ENCODE measurements around the gene OTUD7B.
"Not testable (repeated sequence)": the region's sequence is repeated elsewhere in the genome, so short reads cannot be mapped to it uniquely, and the experiment has no call there.

Gene OTUD7B

GRCh38 chr1:150010393-150011115 is at the start of gene OTUD7B:
OTUD7B (minus strand) TSS chr1:150010726; CDS start chr1:149977510, 33,216 bp downstream.
- DNase-seq (ENCODE audit: low read depth) = peak; percentile 89

GRCh38 chr1:150060260-150060659 is 49.7 kb upstream of the OTUD7B start:
- no peak for DNase-seq (ENCODE audit: low read depth)

GRCh38 chr1:150056407-150056806 is 45.9 kb upstream of the OTUD7B start:
- no peak for DNase-seq (ENCODE audit: low read depth)

GRCh38 chr1:150055507-150055906 is 45.0 kb upstream of the OTUD7B start:
- DNase-seq (ENCODE audit: low read depth) = not testable (repeated sequence)

GRCh38 chr1:150053926-150054325 is 43.4 kb upstream of the OTUD7B start:
- no peak for DNase-seq (ENCODE audit: low read depth)

- DNase-seq (ENCODE audit: low read depth) = not testable (repeated sequence)
These were observed 41.4 kb upstream of the OTUD7B start for GRCh38 chr1:150051905-150052412.

GRCh38 chr1:150051089-150051373 is 40.5 kb upstream of the OTUD7B start:
- DNase-seq (ENCODE audit: low read depth) = no peak

- DNase-seq (ENCODE audit: low read depth) = no peak
These were observed 39.4 kb upstream of the OTUD7B start for GRCh38 chr1:150049926-150050325.

GRCh38 chr1:150034336-150034735 is 23.8 kb upstream of the OTUD7B start:
- DNase-seq (ENCODE audit: low read depth) = no peak

- DNase-seq (ENCODE audit: low read depth) = no peak
These were observed 17.8 kb upstream of the OTUD7B start for GRCh38 chr1:150028322-150028721.

- DNase-seq (ENCODE audit: low read depth) = no peak
These were observed 13.6 kb upstream of the OTUD7B start for GRCh38 chr1:150024156-150024555.

GRCh38 chr1:150022357-150022756 is 11.8 kb upstream of the OTUD7B start:
- DNase-seq (ENCODE audit: low read depth) = no peak

- DNase-seq (ENCODE audit: low read depth) = no peak
These were observed 10.7 kb upstream of the OTUD7B start for GRCh38 chr1:150021191-150021694.

- no peak for DNase-seq (ENCODE audit: low read depth)
These were observed 10.2 kb upstream of the OTUD7B start for GRCh38 chr1:150020711-150021110.

GRCh38 chr1:150018165-150018564 is 7.6 kb upstream of the OTUD7B start:
- DNase-seq (ENCODE audit: low read depth) = no peak

GRCh38 chr1:150017206-150017750 is 6.8 kb upstream of the OTUD7B start:
- no peak for DNase-seq (ENCODE audit: low read depth)

- DNase-seq (ENCODE audit: low read depth) = no peak
These were observed 5.2 kb upstream of the OTUD7B start for GRCh38 chr1:150015651-150016131.

- DNase-seq (ENCODE audit: low read depth) = peak; percentile 41
These were observed 2.1 kb upstream of the OTUD7B start for GRCh38 chr1:150012611-150013010.

- DNase-seq (ENCODE audit: low read depth) = peak; percentile 90
These were observed 728 bp downstream of the OTUD7B start for GRCh38 chr1:150009604-150010392.

GRCh38 chr1:150008699-150009098 is 1.8 kb downstream of the OTUD7B start:
- no peak for DNase-seq (ENCODE audit: low read depth)

GRCh38 chr1:150006881-150007421 is 3.6 kb downstream of the OTUD7B start:
- peak; percentile 91 for DNase-seq (ENCODE audit: low read depth)

GRCh38 chr1:150005606-150006005 is 4.9 kb downstream of the OTUD7B start:
- DNase-seq (ENCODE audit: low read depth) = no peak

Data from iris pigment epithelial cell (primary cell).